KG1 (cell line): ENCODE results near the gene ZDHHC11B.
"Not testable (repeated sequence)": the region's sequence is repeated elsewhere in the genome, so short reads cannot be mapped to it uniquely, and the experiment has no call there.

Source experiments
- DNase-seq: peaks from one replicate; lab custom pipeline; 2025; lab: John Stamatoyannopoulos, UW

The ZDHHC11B gene

DNA sequence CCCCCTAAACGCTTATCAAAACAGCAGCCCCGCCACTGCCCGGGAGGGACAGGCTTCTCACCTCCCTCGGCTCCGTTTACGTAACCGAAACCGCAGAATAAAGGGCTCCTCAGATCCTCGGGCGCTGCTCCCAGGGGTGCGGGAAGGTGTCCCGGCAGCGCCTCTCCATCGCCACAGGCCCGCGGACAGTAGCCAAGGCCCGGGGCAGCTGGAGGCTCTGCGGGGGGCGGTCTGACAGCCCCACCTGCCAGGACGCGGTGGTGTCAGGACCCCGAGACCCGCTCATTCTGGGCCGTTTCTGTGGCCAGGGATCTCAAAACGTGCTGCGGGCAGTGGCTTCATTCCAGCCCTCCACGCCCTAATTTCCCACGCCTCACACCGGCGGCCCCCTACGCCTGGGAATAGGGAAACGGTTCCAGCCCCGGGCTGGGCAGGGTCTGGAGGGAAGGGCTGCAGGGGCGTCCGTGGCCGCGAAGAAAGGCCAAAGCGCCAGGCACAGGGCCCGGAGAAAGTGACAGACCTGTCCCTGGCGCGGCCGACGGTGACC lies 575 bp downstream of the ZDHHC11B start:
- DNase-seq: not testable (repeated sequence)

GRCh38 chr5:783049-783802 lies 1.3 kb downstream of the ZDHHC11B start:
- DNase-seq: not testable (repeated sequence)

- not testable (repeated sequence) for DNase-seq
Observed at GRCh38 chr5:782356-782755, 2.2 kb downstream of the ZDHHC11B start.

GRCh38 chr5:780571-780970 lies 4.0 kb downstream of the ZDHHC11B start:
- DNase-seq: not testable (repeated sequence)

DNA sequence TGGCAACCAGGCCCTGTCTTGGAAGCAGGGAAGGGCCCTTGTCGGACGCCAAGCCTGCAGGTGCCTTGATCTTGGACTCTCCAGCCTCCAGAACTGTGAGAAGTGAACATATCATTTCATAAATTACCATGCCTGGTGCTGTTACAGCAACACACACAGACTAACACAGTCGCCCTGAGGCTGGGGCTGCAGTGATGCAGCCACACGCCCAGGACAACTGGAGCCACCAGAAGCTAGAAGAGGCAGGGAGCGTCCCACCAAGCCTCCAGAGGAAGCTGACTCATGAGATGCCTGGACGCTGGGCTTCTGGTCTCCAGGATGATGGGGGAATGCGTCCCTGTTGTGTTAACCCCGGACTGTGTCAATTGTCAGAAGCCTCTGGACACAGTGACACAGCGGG lies 5.6 kb downstream of the ZDHHC11B start:
- DNase-seq: not testable (repeated sequence)

GRCh38 chr5:778421-778820 lies 6.1 kb downstream of the ZDHHC11B start:
- DNase-seq: not testable (repeated sequence)

- no peak for DNase-seq
Observed at GRCh38 chr5:777756-778161, 6.8 kb downstream of the ZDHHC11B start.

DNA sequence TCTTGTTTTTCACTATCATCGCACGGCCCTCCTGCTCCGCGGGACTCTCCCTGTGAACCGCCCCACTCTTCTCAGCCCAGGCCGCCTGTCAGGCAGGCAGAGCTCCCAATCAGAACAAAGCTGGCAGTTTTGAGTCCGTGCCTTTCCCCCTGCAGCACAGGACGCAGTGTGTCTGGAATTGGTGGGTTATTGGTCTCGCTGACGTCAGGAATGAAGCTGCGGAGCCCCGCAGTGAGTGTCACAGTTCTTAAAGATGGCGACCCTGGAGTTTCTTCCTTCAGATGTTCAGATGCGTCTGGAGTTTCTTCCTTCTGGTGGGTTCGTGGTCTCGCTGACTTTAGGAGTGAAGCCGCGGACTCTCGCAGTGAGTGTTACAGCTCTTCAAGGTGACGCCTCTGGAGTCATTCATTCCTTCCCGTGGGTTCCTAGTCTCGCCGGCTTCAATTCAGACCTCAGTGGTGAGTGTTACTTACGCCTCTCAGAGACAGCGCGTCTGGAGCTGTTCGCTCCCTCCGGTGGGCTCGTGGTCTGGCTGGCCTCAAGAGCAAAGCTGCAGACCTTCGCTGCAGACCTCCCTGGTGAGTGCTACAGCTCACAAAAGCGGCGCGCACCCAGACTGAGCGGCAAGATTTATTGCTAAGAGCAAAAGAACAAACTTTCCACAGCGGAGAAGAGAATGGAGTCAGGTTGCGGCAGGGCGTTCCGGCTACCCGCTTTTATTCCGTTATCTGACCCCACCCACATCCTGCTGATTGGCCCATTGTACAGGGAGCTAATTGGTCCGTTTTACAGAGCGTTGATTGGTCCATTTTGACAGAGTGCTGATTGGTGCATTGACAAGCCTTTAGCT lies 7.4 kb downstream of the ZDHHC11B start:
- no peak for DNase-seq

DNA sequence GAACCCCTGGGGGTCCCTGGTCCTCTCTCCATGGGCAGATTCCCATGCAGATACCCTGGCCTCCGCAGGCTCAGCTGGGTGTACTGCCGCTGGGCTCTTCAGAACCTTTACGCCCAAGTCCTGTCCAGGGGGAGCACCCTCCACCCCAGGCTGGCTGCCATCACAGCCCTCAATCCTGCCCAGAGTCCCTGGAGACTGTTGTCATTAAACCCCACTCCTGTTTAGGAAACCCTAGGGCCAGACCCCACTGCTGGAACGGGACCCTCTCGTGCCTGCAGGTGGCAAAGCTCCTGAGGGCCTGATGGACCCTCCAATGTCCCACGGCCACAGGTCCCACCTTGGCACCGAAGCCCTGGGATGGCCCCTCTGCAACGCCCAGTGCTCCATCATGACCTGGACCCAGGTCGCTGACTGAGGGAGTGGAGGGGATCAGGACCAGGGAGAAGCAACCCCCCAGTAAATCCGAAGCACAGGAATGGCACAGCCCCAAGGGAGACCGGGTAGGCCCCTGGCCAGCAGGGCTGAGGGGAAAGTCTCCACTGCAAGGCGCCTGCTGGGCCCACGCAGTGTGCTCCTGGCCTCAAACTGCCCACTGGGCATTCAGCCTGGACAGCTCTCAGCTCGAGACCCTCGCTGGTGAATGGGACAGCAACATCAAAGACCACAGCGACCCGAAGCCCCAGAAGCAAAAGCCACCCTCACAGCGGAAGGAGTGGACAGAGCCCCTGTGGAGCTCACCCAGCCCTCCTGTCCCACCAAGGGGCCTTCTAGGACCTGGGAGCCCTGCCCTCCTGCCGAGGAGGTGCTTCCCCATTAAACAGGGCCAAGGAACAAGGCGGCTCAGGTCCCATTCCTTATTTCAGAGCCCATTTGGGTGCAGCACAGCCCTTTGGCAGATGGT lies 8.3 kb downstream of the ZDHHC11B start:
- no peak for DNase-seq

DNA sequence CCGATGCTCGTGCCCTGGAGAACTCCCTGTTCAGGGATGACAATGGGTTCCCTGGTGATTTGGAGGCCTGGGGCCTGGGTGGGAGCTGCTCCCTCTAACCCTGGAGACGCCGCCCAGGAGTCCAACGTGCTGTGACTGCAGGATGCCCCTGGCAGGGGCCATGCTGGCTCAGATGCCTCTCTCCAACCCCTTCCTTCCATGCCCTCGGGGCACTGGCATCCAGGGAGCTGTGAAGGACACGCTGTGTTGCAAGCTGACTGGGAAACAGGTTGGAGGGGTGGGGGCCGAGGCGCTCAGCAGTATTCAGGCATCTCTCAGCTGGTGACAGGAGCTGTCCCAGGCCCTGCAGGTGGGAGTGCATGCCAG lies 9.0 kb downstream of the ZDHHC11B start:
- not testable (repeated sequence) for DNase-seq

- DNase-seq: not testable (repeated sequence)
Observed at GRCh38 chr5:774854-775505, 9.5 kb downstream of the ZDHHC11B start.

DNA sequence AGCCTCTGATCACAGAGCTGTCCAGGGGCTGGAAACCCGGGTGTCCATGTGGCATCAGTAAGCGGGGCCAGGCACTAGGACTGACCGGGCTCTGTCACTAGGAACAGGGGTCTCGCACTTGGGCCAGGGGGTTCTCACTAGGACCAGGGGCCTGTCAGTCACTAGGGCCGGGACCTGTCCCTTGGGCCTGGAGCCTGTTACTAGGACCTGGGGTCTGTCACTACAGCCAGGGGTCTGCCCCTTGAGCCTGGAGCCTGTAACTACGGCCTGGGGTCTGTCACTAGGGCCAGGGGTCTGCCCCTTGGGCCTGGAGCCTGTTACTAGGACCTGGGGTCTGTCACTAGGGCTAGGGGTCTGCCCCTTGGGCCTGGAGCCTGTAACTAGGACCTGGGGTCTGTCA lies 10.2 kb downstream of the ZDHHC11B start:
- DNase-seq: not testable (repeated sequence)

GRCh38 chr5:773517-774264 lies 10.8 kb downstream of the ZDHHC11B start:
- DNase-seq: no peak

DNA sequence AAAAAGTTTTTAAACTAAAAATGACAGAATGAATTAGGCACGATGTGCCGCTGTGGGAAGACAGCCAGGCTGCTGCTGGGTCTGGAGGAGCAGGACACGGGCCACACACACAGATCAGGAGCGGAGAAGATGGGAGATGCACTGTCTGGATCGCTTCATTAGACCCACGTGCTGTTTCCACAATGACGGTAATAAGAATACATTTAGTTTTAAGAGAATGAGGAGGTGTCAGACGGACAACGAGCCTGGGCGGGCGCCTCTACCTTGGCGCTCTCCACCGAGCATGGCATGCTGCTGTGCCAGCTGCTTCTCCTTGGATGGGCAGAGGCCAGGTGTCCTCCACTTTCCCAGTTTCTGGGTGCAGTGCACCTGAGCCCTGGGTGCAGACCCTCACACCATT lies 11.6 kb downstream of the ZDHHC11B start:
- not testable (repeated sequence) for DNase-seq

DNA sequence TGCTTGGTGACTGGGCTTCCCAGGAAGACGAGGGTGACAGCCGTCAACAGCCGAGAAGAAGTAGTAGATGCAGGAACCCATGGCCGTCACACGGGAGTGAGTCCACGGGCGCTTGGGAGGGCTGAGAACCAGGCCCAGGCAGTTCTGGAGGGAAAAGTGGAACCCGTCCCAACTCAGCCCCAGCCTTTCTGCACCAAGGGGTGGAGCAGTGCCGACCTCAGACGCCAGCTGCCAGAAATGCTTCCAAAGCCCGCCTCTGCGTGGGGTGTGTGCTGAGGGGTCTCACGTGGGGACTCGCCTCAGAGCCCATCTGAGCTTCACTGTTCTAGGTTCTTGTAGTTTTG lies 12.0 kb downstream of the ZDHHC11B start:
- DNase-seq: not testable (repeated sequence)

- DNase-seq: not testable (repeated sequence)
Observed at GRCh38 chr5:771841-772546, 12.5 kb downstream of the ZDHHC11B start.

DNA sequence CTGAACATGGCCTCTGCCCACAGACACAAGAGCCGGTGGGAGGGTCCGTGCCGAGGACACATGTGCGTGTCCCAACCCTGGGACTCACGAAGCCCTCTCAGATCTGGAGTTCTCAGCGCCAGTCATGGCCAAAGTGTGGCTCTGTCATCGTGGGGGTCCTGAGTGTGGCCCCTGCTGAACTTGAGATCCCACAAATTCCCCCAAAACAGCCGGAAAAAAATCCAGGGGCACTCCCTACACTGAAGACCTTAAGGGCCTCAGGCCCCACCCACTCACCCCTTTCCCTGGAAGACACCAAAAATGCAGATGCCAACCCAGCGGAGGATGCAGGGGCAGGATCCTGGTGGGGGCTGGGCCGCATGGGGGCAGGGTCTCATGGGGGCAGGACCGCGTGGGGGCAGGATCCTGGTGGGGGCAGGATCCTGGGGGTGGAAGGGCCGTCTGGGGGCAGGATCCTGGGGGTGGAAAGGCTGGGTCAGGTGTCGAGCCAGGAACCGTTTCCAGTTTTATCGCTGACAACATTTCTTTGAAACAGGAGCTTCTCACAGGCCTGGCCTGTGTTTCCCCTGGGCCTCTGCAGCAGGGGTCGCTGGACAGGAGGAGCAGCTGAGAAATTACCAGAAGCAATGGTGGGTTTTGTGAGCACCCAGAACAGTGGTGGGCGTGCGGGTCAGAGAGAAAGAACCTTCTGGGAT lies 13.3 kb downstream of the ZDHHC11B start:
- not testable (repeated sequence) for DNase-seq

DNA sequence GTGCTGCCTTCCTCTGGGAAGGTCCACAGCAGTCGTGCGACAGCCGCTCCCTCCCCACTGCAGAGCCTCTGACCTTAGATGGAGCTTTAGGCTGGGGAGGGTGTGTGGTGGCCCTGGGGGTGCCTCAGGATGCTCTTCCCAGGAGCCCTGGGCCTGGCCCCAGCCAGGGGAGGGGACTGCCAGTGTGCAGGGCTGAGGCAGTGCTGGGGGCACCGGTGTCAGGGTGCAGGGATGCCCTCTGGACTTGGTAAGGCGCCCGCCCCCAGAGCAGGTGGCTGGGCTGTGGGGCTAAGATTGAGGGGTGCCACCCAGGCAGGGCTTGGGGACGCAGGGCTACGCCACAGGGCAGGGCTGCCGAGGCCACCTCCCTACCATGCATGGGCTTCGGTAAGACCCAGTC lies 13.9 kb downstream of the ZDHHC11B start:
- DNase-seq: not testable (repeated sequence)

DNA sequence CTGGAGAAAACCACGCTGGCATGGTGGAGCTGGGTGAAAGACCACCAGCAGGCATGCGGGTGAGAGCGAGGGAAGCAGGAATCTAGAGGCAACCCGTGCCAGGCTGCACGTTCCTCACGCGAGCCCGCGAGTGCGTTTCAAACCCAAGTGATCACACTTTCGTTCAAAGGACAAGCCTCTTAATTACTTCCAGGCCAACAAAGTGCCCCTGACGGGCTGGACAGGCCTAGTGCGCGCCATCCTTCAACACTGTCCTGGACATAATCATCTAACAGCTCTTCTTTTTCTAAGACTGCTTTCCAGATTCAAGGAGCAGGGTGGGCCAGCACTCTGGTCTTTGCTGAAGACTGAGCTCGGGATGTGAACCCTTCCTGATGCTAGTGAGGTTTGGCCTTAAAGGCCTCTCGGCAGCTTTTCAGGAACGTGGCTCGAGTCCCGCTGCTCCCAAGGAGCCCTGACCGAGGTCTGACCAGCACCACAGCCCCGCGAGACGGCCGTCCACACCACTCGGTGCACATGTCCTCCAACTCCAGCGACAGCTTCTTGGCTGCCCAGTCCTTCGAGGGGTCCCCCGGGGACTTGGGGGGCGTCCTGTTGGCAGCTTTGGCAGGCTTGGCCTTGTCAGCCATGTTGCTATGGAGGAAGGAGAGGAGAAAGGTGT lies 14.9 kb downstream of the ZDHHC11B start:
- DNase-seq: not testable (repeated sequence)
